ENCODE results near the gene LRRC75B. TPM values are rescaled to one million over a fixed set of nuclear protein-coding genes. Genes with fewer than 3 reads are reported as not detected.
"Not testable (repeated sequence)": the region's sequence is repeated elsewhere in the genome, so short reads cannot be mapped to it uniquely, and the experiment has no call there.

LRRC75B gene
- total and polyA plus RNA-seq, 9 of the 15 experiments (the other 6 are each of a cell fraction or from before 2014, with no cell fraction given), result 0.10 to 2.8 (median 1.0) TPM; not detected in 1

- TF ChIP-seq, protein P1, sequence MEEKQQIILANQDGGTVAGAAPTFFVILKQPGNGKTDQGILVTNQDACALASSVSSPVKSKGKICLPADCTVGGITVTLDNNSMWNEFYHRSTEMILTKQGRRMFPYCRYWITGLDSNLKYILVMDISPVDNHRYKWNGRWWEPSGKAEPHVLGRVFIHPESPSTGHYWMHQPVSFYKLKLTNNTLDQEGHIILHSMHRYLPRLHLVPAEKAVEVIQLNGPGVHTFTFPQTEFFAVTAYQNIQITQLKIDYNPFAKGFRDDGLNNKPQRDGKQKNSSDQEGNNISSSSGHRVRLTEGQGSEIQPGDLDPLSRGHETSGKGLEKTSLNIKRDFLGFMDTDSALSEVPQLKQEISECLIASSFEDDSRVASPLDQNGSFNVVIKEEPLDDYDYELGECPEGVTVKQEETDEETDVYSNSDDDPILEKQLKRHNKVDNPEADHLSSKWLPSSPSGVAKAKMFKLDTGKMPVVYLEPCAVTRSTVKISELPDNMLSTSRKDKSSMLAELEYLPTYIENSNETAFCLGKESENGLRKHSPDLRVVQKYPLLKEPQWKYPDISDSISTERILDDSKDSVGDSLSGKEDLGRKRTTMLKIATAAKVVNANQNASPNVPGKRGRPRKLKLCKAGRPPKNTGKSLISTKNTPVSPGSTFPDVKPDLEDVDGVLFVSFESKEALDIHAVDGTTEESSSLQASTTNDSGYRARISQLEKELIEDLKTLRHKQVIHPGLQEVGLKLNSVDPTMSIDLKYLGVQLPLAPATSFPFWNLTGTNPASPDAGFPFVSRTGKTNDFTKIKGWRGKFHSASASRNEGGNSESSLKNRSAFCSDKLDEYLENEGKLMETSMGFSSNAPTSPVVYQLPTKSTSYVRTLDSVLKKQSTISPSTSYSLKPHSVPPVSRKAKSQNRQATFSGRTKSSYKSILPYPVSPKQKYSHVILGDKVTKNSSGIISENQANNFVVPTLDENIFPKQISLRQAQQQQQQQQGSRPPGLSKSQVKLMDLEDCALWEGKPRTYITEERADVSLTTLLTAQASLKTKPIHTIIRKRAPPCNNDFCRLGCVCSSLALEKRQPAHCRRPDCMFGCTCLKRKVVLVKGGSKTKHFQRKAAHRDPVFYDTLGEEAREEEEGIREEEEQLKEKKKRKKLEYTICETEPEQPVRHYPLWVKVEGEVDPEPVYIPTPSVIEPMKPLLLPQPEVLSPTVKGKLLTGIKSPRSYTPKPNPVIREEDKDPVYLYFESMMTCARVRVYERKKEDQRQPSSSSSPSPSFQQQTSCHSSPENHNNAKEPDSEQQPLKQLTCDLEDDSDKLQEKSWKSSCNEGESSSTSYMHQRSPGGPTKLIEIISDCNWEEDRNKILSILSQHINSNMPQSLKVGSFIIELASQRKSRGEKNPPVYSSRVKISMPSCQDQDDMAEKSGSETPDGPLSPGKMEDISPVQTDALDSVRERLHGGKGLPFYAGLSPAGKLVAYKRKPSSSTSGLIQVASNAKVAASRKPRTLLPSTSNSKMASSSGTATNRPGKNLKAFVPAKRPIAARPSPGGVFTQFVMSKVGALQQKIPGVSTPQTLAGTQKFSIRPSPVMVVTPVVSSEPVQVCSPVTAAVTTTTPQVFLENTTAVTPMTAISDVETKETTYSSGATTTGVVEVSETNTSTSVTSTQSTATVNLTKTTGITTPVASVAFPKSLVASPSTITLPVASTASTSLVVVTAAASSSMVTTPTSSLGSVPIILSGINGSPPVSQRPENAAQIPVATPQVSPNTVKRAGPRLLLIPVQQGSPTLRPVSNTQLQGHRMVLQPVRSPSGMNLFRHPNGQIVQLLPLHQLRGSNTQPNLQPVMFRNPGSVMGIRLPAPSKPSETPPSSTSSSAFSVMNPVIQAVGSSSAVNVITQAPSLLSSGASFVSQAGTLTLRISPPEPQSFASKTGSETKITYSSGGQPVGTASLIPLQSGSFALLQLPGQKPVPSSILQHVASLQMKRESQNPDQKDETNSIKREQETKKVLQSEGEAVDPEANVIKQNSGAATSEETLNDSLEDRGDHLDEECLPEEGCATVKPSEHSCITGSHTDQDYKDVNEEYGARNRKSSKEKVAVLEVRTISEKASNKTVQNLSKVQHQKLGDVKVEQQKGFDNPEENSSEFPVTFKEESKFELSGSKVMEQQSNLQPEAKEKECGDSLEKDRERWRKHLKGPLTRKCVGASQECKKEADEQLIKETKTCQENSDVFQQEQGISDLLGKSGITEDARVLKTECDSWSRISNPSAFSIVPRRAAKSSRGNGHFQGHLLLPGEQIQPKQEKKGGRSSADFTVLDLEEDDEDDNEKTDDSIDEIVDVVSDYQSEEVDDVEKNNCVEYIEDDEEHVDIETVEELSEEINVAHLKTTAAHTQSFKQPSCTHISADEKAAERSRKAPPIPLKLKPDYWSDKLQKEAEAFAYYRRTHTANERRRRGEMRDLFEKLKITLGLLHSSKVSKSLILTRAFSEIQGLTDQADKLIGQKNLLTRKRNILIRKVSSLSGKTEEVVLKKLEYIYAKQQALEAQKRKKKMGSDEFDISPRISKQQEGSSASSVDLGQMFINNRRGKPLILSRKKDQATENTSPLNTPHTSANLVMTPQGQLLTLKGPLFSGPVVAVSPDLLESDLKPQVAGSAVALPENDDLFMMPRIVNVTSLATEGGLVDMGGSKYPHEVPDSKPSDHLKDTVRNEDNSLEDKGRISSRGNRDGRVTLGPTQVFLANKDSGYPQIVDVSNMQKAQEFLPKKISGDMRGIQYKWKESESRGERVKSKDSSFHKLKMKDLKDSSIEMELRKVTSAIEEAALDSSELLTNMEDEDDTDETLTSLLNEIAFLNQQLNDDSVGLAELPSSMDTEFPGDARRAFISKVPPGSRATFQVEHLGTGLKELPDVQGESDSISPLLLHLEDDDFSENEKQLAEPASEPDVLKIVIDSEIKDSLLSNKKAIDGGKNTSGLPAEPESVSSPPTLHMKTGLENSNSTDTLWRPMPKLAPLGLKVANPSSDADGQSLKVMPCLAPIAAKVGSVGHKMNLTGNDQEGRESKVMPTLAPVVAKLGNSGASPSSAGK (IDR thresholded peaks at IDR 0.05), result peak; percentile 54; the same call in 1 of the 2 replicates
- TF ChIP-seq POLR2G (IDR thresholded peaks at IDR 0.05; ENCODE audit: low read depth, low read length) (peak; percentile 59), C11orf30 (IDR thresholded peaks at IDR 0.05; ENCODE audit: low read depth) (peak; percentile 48; the same call in 1 of the 2 replicates), RBFOX2 (IDR thresholded peaks at IDR 0.05; ENCODE audit: low read depth, low read length) (peak; percentile 43), NFE2 (IDR thresholded peaks at IDR 0.05; ENCODE audit: low read depth) (peak; percentile 75), TOE1 (IDR thresholded peaks at IDR 0.05; ENCODE audit: borderline replicate concordance) (peak; percentile 92), CREM (IDR thresholded peaks at IDR 0.05; ENCODE audit: low read depth) (peak; percentile 91), CREB1 (IDR thresholded peaks at IDR 0.05) (peak; percentile 47; the same call in 1 of the 2 replicates), CREB1 (CRISPR knock-in tag; IDR thresholded peaks at IDR 0.05) (peak; percentile 76), ATF1 (CRISPR knock-in tag; IDR thresholded peaks at IDR 0.05) (0 out of 2 replicates have a peak, but pooled peaks have one; percentile 15), ATF1 (tag; IDR thresholded peaks at IDR 0.05) (peak; percentile 88), ATF7 (IDR thresholded peaks at IDR 0.05) (peak; percentile 62), NRF1 (conservative IDR thresholded peaks at IDR 0.05 in 1 of 2, IDR thresholded peaks at IDR 0.05 in 1 of 2) (0 out of 4 replicates have a peak, but pooled peaks have one; percentile 20 to 30)
- not testable (repeated sequence) for TF ChIP-seq TOE1 (CRISPR knock-in tag; IDR thresholded peaks at IDR 0.05; ENCODE audit: borderline replicate concordance, low read depth)
Measured at GRCh38 chr22:24607429-24607983, 14.6 kb upstream of the LRRC75B start (continued).
